Thyroid gland (tissue), 4 donors: ENCODE results near the gene PPIF.

Experiments
- CTCF ChIP-seq, 6 experiments: fragments of 200-600 bp in 3 of 6; fragments of 450-650 bp in 3 of 6; sonication (generic) in 3 of 6; IDR thresholded peaks; one replicate each; pipeline ENCODE4 v1.5.1; 2016 to 2019; ENCODE audit warnings: antibody characterized with exemption in 6 of 6, mild to moderate bottlenecking in 2 of 6, inconsistent platforms in 1 of 6, moderate library complexity in 1 of 6
- POLR2A ChIP-seq, 2 donors: fragments of 450-650 bp; IDR thresholded peaks; one replicate each; pipeline ENCODE4 v1.6.1; 2017; ENCODE audit warnings: antibody characterized with exemption in 2 of 2, mild to moderate bottlenecking in 2 of 2, moderate library complexity in 1 of 2

- no peak for TF ChIP-seq CTCF (IDR thresholded peaks at IDR 0.05)
- no peak for TF ChIP-seq POLR2A (IDR thresholded peaks at IDR 0.05)
Measured at GRCh38 chr10:79350407-79351154, 3.3 kb downstream of the PPIF start.
